Measurements from ENCODE around the gene REXO4. TPM values are rescaled to one million over a fixed set of nuclear protein-coding genes. Genes with fewer than 3 reads are reported as not detected.

REXO4 gene
- total and polyA plus RNA-seq, 2 of the 8 experiments (the other 6 are each of a cell fraction or from before 2014, with no cell fraction given): 19.1 to 38.3 TPM

DNA sequence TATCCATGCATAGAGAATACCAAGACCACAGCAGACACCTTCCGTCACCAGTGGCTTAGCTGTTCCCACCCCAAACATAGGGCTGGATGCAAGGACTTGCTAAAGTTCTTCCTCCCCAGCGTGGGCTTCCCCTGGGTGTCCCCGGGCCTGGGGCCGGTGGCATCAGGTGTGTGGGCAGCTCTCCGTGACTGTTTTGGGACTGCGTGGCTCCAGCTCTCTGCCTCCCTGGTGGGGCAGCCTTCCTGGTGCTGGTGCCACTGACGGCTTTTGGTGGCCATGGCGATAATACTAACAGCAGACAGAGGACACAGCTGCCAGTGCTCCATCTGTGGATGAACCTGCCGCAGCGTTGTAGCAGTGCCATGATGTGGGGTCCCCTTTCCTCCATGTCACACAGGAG lies 46.8 kb upstream of the REXO4 start:
- TF ChIP-seq NANOG (IDR thresholded peaks at IDR 0.05; ENCODE audit: insufficient read depth, low read depth, low read length, poor library complexity, severe bottlenecking) (no peak), POLR2AphosphoS5 (IDR thresholded peaks at IDR 0.05; ENCODE audit: low read depth, low read length) (no peak), CTBP2 (IDR thresholded peaks at IDR 0.05; ENCODE audit: borderline replicate concordance, insufficient read depth, insufficient read length, low read length) (no peak), ZNF274 (IDR thresholded peaks at IDR 0.05; ENCODE audit: borderline replicate concordance, extremely low read depth, low read length) (no peak), TAF7 (optimal IDR thresholded peaks at IDR 0.05; ENCODE audit: borderline replicate concordance, low read depth, low read length) (no peak), EGR1 (IDR thresholded peaks at IDR 0.05; ENCODE audit: borderline replicate concordance, low read depth, low read length) (no peak), BACH1 (IDR thresholded peaks at IDR 0.05; ENCODE audit: low read length) (no peak), POU5F1 (IDR thresholded peaks at IDR 0.05; ENCODE audit: low read depth, low read length) (no peak), USF2 (IDR thresholded peaks at IDR 0.05; ENCODE audit: low read length) (no peak), BRCA1 (IDR thresholded peaks at IDR 0.05; ENCODE audit: low read depth, low read length) (no peak), KDM1A (IDR thresholded peaks at IDR 0.05; ENCODE audit: borderline replicate concordance, low read length) (no peak), NRF1 (IDR thresholded peaks at IDR 0.05; ENCODE audit: low read depth, low read length) (no peak), ASH2L (IDR thresholded peaks at IDR 0.05; ENCODE audit: low read length) (no peak), MAFK (IDR thresholded peaks at IDR 0.05; ENCODE audit: low read depth, low read length) (no peak)
- ChIA-PET CTCF (ENCODE audit: partially characterized antibody) (interaction anchor here (0.8 to 3.2 kb wide), 9 partner anchors 10 to 62 kb away, joined by 3 to 25 read pairs (median 5); partner anchors contain the start of genes ADAMTS13 and SLC2A6), POLR2A (ENCODE audit: partially characterized antibody) (interaction anchor here (1.6 kb wide), 2 partner anchors 9 to 17 kb away, joined by 3 to 4 read pairs; no protein-coding TSS in a partner anchor)
- FAIRE-seq (no peak), DNase-seq (ENCODE audit: low read depth in 1 of 2, low spot score in 2 of 2) (no peak)
- Histone ChIP-seq H3K27me3 (replicated peaks in 1 of 4; ENCODE audit: control insufficient read depth in 3 of 4, extremely low read depth in 1 of 4, insufficient read depth in 3 of 4, low read length in 3 of 4) (no peaks in the 10 kb centered on the region), H3K9ac (replicated peaks in 1 of 4; ENCODE audit: extremely low read depth in 1 of 4, low read depth in 3 of 4, low read length in 3 of 4) (no peak overlapping the region), H3K23ac (ENCODE audit: insufficient read length) (no peak overlapping the region), H3K18ac (ENCODE audit: extremely low read depth, low read length) (no peak overlapping the region), H4K20me1 (replicated peaks in 1 of 2; ENCODE audit: control insufficient read depth in 1 of 2, insufficient read depth in 2 of 2, low read length in 2 of 2) (peaks cover 0 to 16% of the 10 kb centered on the region in 2 experiments), H2BK12ac (ENCODE audit: low read depth, low read length) (no peak overlapping the region), H3K4ac (replicated peaks; ENCODE audit: insufficient read length, low read depth, low read length) (no peak overlapping the region), H3K9me3 (ENCODE audit: insufficient read depth in 2 of 2, low read depth in 1 of 2, low read length in 1 of 2) (no peaks in the 10 kb centered on the region), H3K56ac (replicated peaks; ENCODE audit: insufficient read length, low read depth, low read length) (no peak overlapping the region), H3K4me3 (ENCODE audit: extremely low read depth in 1 of 4, insufficient read depth in 2 of 4, low read depth in 3 of 4, low read length in 4 of 4) (no peak overlapping the region), H2BK5ac (ENCODE audit: low read depth, low read length) (no peak overlapping the region), H2BK20ac (ENCODE audit: low read length) (no peak overlapping the region), H4K5ac (ENCODE audit: insufficient read length, low read depth, low read length) (no peak overlapping the region), H2AFZ (ENCODE audit: low read length) (no peak overlapping the region), H4K91ac (replicated peaks; ENCODE audit: insufficient read length, low read length) (no peak overlapping the region), H3K23me2 (ENCODE audit: low read depth, low read length) (peaks cover 5% of the 10 kb centered on the region; the same call in 1 of the 2 replicates), H2BK120ac (replicated peaks; ENCODE audit: low read depth, low read length) (no peak overlapping the region), H3K4me2 (ENCODE audit: insufficient read depth in 1 of 2, low read depth in 2 of 2, low read length in 2 of 2) (no peak overlapping the region), H3K36me3 (ENCODE audit: control insufficient read depth in 2 of 4, insufficient read depth in 4 of 4, low read length in 3 of 4) (no peaks in the 10 kb centered on the region), H3K79me1 (ENCODE audit: low read depth, low read length) (peaks cover 9% of the 10 kb centered on the region), H3K27ac (ENCODE audit: low read depth, low read length) (no peak overlapping the region), H3K14ac (ENCODE audit: insufficient read length) (no peak overlapping the region), H3K4me1 (replicated peaks in 1 of 4; ENCODE audit: control insufficient read depth in 3 of 4, insufficient read depth in 4 of 4, low read length in 3 of 4) (peaks cover 2 to 10% (median 8%) of the 10 kb centered on the region in 4 experiments), H4K8ac (ENCODE audit: extremely low read depth, insufficient read depth, low read length) (no peak overlapping the region), H2AK5ac (ENCODE audit: low read depth, low read length) (no peak overlapping the region), H3K79me2 (ENCODE audit: control insufficient read depth in 1 of 2, insufficient read depth in 2 of 2, low read length in 2 of 2) (peaks cover 0 to 13% of the 10 kb centered on the region in 2 experiments; a peak in 2 of 4 replicates), H2BK15ac (ENCODE audit: low read length) (no peak overlapping the region)
- WGBS, 2 experiments (ENCODE audit: extremely low coverage in 1 of 2, insufficient coverage in 1 of 2, insufficient read length in 1 of 2, insufficient replicate concordance in 2 of 2, low coverage in 1 of 2, low lambda C conversion rate in 2 of 2, missing lambda C conversion rate in 1 of 2): 91% methylated on average over 8 of the region's 10 CpGs; no CpG with 5 or more reads in 1 of the 2 experiments

All from H1 (cell line).